ENCODE results near the gene SYCP2L.
"Not testable (repeated sequence)": the region's sequence is repeated elsewhere in the genome, so short reads cannot be mapped to it uniquely, and the experiment has no call there.

The SYCP2L gene

DNA sequence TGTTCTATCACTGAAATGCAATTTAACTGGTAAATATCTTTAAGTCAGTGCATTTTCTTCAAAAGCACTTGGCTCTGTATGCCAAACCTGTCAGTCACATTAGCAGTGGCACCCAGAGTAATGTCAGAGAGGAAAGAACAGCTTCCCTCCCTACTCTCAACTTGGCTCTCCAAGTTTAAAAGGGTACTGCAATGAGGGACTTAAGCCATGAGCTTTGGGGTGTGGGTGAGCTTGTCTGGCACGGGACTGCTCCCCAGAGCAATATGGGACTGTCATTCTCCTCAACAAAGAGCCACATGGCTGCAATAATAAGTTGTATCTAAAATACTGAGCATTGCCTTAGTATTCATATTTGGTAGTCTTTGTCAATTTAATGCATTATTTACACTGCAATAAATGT, 9.0 kb upstream of the SYCP2L start:
- in situ Hi-C loops (cut with MboI; ENCODE audit: low sequenced_read_pairs) = no loop called here

DNA sequence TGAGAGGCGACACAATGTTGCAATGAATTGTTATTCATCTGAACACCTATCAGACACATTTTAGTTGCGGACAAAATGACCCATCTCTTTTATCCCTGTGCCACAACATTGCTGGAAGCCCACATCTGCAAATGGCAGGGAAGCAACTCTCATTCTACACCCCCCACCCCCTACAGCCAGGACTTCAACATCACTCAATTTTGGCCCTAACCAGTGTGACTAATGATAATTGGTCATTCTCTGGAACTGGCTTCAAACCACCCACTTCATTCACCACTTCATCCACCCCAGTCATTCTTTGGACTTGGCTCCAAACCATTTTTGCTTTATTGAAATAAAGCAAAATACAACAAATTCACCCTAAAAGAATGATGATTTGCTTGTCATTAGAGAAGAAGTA, 6.5 kb upstream of the SYCP2L start:
- in situ Hi-C loops (cut with MboI; ENCODE audit: low sequenced_read_pairs) = no loop called here

DNA sequence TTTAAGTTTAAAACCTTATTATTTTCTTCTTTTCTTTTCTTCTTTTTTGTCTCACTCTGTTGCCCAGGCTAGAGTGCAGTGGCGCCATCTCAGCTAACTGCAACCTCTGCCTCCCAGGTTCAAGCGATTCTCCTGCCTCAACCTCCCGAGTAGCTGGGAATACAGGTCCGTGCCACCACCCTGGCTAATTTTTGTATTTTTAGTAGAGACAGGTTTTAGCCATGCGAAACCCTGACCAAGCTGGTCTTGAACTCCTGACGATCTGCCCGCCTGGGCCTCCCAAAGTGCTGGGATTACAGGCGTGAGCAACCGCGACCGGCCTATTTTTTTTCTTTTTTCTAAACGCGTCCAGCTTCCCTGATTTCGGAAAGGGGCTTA, 4.6 kb upstream of the SYCP2L start:
- in situ Hi-C loops (cut with MboI; ENCODE audit: low sequenced_read_pairs) = not testable (repeated sequence)

DNA sequence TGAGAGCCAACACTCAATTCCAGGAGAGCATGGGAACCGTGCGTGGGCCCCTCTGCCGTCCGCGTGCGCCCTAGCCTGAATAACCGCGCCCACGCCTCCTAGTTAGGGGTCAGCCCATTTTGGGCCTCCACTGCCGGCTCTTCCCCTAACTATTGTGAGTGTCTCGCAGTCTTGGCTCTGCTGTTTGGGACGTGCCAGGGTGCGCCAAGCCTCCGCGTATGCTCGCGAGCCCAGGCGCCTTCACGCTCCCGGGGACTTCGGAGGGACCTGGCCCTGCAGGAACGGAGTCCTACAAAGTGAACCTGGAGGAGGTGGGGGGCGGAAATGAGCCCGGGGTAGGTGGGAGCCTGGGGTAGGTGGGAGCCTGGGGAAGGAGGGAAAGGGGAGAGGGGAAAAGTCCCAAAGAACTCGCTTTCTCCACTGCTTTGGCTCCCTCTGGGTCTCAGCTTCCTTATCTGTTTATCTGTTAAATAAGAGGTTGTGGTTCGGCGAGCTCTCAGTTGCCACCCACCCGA, 4.1 kb upstream of the SYCP2L start:
- in situ Hi-C loops (cut with MboI; ENCODE audit: low sequenced_read_pairs) = no loop called here

DNA sequence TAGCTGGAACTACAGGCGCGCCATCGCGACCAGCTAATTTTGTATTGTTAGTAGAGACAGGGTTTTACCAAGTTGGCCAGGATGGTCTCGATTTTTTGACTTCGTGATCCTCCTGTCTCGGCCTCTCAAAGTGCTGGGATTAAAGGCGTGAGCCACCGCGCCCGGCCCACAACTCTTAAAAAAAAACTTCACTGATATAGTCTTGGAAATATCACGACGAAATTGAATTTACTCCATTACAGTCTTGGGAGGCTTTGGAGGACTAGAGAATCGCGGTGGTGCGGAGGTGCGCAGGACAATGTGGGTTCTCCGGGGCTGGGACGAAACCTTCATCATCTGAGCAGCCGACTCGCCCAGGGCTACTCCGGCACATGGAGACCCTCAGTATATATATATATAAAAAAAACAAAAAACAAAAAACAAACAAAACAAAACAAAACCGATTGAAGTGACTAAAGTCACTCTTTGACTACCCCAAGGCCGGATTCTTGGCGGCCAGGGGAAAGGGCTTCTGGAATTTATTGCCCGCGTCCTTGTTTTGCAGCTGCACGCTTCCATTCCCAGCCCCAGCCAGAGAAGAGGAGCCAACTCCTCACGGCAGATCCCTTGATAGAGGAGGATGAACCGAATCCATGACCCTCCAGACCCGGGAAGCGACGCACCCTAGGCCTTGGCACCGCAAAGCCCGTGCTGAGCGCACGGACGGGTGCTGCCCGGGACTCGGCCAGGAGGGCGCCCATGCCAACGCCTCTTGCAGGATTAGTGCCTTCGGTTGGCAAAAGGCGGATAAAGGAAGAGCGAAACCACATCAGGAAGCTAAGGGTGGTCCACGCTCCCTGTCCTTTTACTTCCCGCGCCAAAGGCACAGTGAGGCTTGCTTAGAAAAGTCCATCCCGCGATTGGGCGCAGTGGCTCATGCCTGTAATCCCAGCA, 3.3 kb upstream of the SYCP2L start:
- in situ Hi-C loops (cut with MboI; ENCODE audit: low sequenced_read_pairs) = no loop called here

DNA sequence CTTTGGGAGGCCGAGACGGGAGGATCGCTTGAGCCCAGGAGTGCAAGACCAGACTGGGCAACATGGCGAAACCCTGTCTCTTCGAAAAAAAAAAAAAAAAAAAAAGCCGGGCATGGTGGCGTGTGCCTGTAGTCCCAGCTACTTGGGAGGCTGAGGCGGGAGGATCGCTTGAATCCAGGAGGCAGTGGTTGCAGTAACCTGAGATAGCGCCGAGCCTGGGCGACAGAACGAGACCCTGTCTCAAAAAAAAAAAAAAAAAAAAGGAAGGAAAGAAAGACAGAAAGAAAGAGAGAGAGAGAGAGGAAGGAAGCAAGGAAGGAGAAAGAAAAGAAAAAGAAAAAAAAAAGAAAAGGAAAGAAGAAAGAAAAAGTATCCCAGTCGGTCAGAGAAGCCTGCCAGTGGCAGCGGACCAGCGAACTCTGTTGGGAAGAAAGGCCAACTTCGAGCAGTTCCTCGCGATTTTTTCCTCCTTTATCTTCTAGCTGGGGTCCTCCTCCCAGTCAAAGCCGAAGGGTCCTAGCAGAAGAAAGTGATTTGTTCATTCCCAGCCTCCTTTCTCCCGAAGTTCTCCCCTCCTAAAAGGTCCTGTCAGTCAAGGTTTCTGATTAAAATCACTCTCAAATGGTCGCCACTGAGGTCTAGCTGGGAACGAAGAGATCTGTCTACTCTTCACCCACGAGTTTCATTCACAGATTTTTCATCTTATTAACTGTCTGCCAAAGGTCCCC, 2.4 kb upstream of the SYCP2L start:
- in situ Hi-C loops (cut with MboI; ENCODE audit: low sequenced_read_pairs) = no loop called here

DNA sequence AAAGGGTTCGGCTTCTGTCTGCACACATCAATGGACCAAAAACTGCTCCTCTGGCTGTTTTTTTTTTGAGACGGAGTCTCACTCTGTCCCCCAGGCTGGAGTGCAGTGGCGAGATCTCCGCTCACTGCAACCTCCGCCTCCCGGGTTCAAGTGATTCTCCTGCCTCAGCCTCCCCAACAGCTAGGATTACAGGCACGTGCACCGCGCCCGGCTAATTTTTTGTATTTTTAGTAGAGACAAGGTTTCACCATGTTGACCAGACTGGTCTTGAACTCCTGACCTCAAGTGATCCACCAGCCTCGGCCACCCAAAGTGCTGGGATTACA, 524 bp upstream of the SYCP2L start:
- in situ Hi-C loops (cut with MboI; ENCODE audit: low sequenced_read_pairs) = not testable (repeated sequence)

DNA sequence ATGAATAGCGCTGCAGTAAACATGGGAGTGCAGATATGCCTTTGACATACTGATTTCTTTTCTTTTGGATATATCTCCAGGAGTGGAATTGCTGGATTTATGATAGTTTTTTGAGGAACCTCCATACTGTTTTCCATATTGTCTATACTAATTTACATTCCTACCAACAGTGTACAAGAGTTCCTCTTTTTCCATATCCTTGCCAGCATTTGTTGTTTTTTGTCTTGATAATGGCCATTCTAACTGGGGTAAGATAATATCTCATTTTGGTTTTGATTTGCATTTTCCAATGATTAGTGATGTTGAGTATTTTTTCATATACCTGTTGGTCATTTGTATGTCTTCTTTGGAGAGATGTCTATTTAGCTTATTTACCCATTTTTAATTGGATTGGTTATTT, 3.3 kb downstream of the SYCP2L start:
- in situ Hi-C loops (cut with MboI; ENCODE audit: low sequenced_read_pairs) = no loop called here

DNA sequence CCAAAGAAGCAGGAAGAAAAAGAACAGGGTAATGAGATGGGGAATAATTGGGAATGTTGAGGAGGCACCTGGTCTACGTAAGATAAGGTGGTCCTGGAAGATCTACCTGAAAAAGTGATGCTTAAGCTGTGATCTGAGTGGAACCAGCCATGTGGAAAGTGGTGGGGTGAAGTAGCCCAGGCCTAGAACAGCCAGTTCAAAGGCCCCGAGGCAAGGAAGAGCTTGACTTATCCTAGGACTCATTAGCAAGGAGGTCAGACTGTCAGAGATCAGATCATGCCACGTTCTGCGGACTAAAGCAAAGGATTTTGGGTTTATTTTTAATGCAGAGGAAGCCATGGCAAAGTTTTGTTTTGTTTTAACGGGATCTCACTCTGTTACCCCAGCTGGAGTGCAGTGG, 5.1 kb downstream of the SYCP2L start:
- in situ Hi-C loops (cut with MboI; ENCODE audit: low sequenced_read_pairs) = no loop called here

DNA sequence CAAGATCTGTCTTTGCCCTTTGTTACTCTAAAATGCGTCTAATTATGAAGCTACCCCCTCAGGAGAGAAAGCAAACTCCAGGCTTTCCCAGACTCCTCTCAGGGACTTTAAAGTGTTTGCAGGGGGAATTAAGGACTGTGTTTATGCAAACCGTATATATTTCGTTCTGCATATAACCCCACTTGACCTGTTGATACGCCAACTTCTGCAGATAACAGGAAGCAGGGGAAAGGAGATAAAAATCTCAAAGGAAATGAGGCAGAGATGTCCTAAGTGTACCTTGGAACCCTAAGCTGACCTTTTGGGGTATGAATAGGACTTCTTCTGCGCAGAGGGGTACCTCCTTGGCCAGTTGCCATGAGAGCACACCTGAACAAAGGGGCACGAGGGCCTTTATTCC, 8.1 kb downstream of the SYCP2L start:
- in situ Hi-C loops (cut with MboI; ENCODE audit: low sequenced_read_pairs) = no loop called here

DNA sequence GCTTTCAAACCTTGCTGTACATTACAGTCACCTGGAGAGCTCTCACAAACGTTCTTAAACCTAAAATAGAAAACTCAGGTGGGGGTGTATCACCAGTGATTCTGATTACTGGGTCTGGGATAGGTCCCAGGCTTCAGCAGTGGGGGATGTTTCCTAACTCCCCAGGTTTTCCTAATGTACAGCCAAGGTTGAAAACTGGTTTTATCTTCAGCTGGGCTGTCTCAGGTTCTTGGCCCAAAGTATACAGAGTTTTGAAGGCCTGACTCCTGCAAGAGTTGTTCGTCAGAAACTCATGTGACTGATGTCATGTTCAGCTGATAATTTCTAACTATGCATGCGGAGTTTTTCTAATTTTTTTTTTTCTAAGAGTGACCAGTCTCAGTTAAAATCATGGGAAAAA, 9.8 kb downstream of the SYCP2L start:
- in situ Hi-C loops (cut with MboI; ENCODE audit: low sequenced_read_pairs) = no loop called here

DNA sequence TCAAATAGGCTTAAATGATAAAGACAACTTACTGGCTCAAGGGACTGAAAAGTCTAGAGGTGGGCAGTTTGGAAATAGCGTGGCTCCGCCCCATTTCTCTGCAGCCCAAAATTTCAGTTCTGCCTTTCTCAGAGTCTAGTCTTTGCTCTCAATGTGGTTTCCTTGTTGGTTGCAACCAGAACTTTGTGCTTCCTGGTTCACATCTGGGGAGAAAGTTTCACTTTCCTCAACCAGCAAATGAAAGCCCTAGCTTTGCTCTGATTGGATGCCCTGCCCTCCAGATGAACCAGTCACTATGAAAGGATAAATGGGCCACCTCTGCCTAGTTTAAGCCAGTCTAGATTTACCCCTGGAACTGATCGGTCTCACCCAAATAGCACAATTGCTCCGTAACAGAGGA, 14.9 kb downstream of the SYCP2L start:
- in situ Hi-C loops (cut with MboI; ENCODE audit: low sequenced_read_pairs) = no loop called here

DNA sequence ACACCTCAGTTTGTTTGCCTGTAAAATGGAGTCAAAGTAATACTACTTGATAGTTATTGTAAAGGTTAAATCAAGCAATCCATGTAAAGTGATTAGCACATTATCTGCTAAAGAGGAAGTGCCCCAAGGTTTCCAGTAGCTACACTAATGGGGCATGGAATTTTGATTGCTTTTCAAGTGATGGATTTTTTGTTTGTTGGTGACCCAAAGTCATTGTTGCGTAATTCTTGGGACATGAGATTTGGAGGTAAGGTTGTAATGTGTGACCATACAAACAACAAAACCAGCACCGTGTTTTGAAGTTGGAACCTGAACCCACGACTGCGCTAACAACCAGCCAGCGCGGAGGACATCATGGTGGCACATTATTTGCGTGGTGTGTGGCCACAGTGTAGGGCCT, 17.2 kb downstream of the SYCP2L start:
- in situ Hi-C loops (cut with MboI; ENCODE audit: low sequenced_read_pairs) = no loop called here

DNA sequence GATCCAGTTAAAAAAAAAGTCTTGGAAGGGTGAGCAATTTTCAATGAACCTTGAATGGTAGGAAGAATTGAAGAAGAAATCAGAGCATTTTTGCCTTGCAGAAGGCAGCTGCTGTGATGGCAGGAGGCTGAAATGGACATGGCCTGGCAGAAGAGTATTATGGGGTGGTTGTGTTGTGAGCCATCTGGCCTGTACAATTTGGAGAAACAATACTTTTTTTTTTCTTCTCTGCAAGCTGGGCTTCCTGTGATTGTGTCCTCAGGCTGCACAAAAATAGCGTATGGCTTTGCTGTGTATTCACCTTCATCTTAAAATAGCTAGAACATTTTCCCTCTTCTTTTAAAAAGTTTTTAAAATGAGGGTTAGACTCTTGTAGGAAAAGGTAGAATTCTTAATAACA, 21.4 kb downstream of the SYCP2L start:
- in situ Hi-C loops (cut with MboI; ENCODE audit: low sequenced_read_pairs) = no loop called here

DNA sequence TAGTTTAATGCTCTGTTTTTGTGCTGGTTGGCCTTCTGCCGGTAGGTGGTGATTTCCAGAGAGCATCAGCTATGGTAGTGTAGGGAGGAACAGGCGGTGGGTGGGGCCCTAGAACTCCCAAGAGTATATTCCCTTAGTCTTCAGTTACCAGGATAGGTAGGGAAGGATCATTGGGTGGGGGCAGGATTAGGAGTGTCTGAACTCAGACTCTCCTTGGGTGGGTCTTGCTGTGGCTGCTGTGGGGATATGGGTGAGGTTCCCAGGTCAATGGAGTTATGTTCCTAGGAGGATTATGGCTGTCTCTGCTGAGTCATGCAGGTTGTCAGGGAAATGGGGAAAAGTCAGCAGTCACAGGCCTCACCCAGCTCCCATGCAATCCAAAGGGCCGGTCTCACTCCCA, 32.7 kb downstream of the SYCP2L start:
- in situ Hi-C loops (cut with MboI; ENCODE audit: low sequenced_read_pairs) = not testable (repeated sequence)

DNA sequence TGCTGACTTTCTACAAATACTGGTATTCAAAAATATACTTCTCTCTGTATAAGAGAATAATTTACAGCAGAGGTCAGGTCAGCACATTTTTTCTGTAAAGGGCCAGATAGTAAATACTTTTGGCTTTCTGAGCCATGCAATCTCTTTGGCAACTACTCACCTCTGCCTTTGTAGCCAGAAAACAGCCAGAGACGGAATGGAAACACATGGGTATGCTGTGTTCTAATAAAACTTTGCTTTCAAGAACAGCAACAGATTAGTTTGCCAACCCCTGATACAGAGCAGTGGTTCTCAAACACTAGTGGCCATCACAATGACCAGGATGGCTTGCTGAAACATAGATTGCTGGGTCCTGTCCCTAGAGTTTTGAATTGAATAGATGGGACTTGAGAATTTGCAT, 46.3 kb downstream of the SYCP2L start:
- in situ Hi-C loops (cut with MboI; ENCODE audit: low sequenced_read_pairs) = no loop called here

DNA sequence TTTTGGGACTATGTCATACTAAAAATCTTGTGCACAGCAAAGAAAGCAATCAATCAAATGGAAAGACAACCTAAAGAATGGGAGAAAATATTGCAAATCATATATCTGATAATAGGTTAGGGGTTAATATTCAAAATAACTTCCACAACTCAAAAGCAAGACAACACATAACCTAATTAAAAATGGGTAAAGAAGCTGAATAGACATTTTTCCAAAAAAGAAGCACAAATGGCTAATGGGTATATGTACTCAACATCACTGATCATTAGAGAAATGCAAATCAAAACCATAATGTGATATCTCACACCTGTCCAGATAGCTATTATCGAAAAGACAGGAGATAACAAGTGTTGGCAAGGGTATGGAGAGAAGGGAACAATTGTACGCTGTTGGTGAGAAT, 53.0 kb downstream of the SYCP2L start:
- in situ Hi-C loops (cut with MboI; ENCODE audit: low sequenced_read_pairs) = no loop called here

DNA sequence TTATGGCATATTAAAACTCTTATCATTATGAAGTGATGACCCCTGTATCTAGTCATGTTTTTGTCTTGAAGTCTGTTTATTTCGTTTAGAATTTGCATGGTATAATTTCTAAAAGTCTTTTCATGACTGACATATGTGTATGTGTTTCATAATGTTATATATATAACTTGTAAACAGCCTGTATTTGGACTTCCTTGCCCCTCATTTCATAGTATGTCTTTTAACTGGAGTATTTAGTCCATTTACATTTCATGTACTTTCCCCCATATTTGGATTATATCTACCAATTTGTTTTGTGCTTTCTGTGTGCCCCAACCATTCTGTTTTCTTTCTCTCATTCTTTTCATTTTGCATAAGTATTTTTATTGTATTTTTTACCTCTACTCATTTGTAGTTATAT, 59.0 kb downstream of the SYCP2L start:
- in situ Hi-C loops (cut with MboI; ENCODE audit: low sequenced_read_pairs) = no loop called here

DNA sequence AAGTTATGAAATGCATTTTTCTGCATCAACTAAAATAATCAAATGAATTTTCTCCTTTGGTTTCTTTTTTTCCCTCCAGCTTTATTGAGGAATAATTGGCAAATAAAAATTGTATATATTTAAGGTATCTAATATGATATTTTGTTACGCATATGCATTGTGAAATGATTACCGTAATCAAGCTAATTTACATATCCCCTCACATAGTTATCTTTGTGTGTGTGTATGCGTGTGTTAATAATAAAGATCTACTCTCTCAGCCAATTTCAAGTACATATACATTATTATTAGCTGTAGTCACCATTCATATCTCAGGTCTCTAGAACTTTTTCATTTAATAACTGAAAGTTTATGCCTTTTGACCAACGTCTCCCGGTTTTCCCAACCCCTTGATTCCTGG, 61.1 kb downstream of the SYCP2L start:
- in situ Hi-C loops (cut with MboI; ENCODE audit: low sequenced_read_pairs) = no loop called here

DNA sequence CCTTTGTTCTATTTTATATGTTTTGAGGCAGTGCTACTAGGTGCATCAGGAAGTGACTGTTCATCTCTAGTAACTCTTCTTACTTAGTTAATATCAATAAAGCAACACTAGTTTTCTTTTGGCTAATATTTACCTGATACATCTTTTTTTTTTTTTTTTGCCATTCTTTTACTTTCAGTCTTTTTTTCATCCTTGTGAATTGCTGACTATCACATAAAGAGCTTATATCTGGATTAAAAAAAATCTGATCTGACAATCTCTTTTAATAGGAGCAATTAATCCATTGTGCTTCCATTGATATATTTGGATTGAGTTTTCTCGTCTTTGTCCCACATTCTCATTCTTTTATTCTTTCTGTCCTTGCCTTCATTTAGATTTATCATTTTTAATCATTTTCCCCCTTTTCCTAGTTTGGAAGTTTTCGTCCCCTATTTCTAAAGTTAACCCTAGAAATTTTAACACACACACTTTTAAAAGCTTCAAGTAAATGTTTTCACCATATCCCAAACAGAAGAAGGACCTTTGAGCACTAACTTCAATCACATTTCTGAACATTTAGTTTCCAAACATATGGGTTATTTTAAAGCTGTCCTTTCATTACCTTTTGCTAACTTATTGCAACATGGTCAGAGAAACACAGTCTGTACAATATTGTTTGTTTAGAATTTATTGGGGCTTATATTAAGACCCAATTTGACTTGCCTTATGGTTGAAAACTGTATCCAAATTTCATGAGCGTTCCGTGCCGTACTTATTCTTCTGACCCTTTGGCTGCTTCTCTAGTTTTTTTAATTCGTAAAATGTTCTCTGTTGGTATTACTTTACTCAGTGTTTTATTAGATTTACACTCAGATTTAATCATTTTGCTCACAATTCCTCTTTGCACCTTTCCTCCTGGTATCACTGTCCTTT, 63.0 kb downstream of the SYCP2L start:
- in situ Hi-C loops (cut with MboI; ENCODE audit: low sequenced_read_pairs) = no loop called here

DNA sequence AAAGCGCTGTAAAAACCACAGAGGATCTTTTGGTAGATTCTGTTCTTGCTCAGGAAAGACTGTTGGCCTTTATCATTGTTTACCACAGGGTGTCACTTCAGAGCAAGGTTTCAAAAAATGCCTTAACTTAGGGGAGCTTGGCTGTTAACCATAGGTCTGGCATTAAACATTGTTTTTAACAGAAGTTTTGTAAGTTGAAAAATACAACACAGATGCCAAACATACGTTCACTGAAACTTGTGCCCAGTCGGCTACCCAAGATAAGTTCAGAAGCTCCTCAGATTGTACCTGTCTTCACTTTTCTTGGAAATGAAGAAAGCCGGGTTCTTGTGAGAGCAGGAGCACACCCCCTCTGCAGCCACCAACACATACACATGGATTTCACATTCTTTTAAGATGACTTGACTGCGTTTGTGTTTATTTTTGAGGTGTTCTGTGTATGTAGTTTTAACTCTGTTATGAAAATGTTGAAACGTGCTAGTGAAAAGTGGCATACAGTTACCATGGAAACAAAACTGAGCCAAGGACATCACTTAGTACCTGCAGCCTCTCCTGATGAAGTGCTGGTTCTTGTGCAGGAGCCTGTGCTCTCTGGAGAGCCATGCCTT, 64.9 kb downstream of the SYCP2L start:
- in situ Hi-C loops (cut with MboI; ENCODE audit: low sequenced_read_pairs) = no loop called here
